ENCODE data around the gene SAXO2. TPM values are rescaled to one million over a fixed set of nuclear protein-coding genes. Genes with fewer than 3 reads are reported as not detected.
"Not testable (repeated sequence)": the region's sequence is repeated elsewhere in the genome, so short reads cannot be mapped to it uniquely, and the experiment has no call there.

Gene SAXO2
- total RNA-seq, 2 experiments from 2014 or later: 11.1 to 14.9 TPM

GRCh38 chr15:82231233-82231632 lies 31.4 kb upstream of the SAXO2 start:
- ChIA-PET CTCF (no interaction called here), POLR2A (no interaction called here)
- H3K27ac ChIP-seq (ENCODE audit: low read depth in 1 of 2, low read length in 2 of 2): no peak overlapping the region
- peaks cover 16% of the 10 kb centered on the region for H3K36me3 ChIP-seq (ENCODE audit: insufficient read depth, low read length)
- TF ChIP-seq CTCF (IDR thresholded peaks at IDR 0.05): no peak
- no peak overlapping the region for H3K27ac Mint-ChIP-seq
- no peaks in the 10 kb centered on the region for H3K9me3 Mint-ChIP-seq
- H3K27me3 ChIP-seq (ENCODE audit: control insufficient read depth in 1 of 2, insufficient read depth in 2 of 2, low read length in 2 of 2): no peaks in the 10 kb centered on the region
- peaks cover 78% of the 10 kb centered on the region for H3K36me3 Mint-ChIP-seq (ENCODE audit: low read depth)
- no peak for DNase-seq
- no peaks in the 10 kb centered on the region for H3K4me1 Mint-ChIP-seq (ENCODE audit: low read depth)
- no peaks in the 10 kb centered on the region for H3K4me1 ChIP-seq (ENCODE audit: insufficient read depth, low read length)
- ATAC-seq (ENCODE audit: poor library complexity): no peak
- H3K4me3 Mint-ChIP-seq: no peak overlapping the region
- H3K27me3 Mint-ChIP-seq: no peaks in the 10 kb centered on the region
- intact Hi-C loops (cut with DNase I, micrococcal nuclease): no loop called here
- no peak overlapping the region for H3K4me3 ChIP-seq (ENCODE audit: low read length)
- H3K9me3 ChIP-seq (ENCODE audit: control insufficient read depth in 1 of 2, insufficient read depth in 1 of 2, low read length in 2 of 2): no peaks in the 10 kb centered on the region

- no peak overlapping the region for H3K27ac ChIP-seq (ENCODE audit: low read depth in 1 of 2, low read length in 2 of 2)
- POLR2A ChIA-PET: no interaction called here
- intact Hi-C loops (cut with DNase I, micrococcal nuclease): no loop called here
- DNase-seq: no peak
- Mint-ChIP-seq H3K36me3 (ENCODE audit: low read depth) (peaks cover 78% of the 10 kb centered on the region), H3K4me3 (no peak overlapping the region), H3K9me3 (no peaks in the 10 kb centered on the region), H3K27ac (no peak overlapping the region), H3K27me3 (no peaks in the 10 kb centered on the region), H3K4me1 (ENCODE audit: low read depth) (no peaks in the 10 kb centered on the region)
- no peak for ATAC-seq (ENCODE audit: poor library complexity)
- no peaks in the 10 kb centered on the region for H3K27me3 ChIP-seq (ENCODE audit: control insufficient read depth in 1 of 2, insufficient read depth in 2 of 2, low read length in 2 of 2)
- H3K4me3 ChIP-seq (ENCODE audit: low read length): no peak overlapping the region
- H3K36me3 ChIP-seq (ENCODE audit: insufficient read depth, low read length): peaks cover 18% of the 10 kb centered on the region
- no peaks in the 10 kb centered on the region for H3K9me3 ChIP-seq (ENCODE audit: control insufficient read depth in 1 of 2, insufficient read depth in 1 of 2, low read length in 2 of 2)
- TF ChIP-seq CTCF (IDR thresholded peaks at IDR 0.05): no peak
- CTCF ChIA-PET: no interaction called here
- no peaks in the 10 kb centered on the region for H3K4me1 ChIP-seq (ENCODE audit: insufficient read depth, low read length)
Measured at GRCh38 chr15:82231842-82232241, 30.8 kb upstream of the SAXO2 start.

- H3K27ac Mint-ChIP-seq; H3K9me3 ChIP-seq (ENCODE audit: control insufficient read depth in 1 of 2, insufficient read depth in 1 of 2, low read length in 2 of 2); H3K4me3 Mint-ChIP-seq; H3K27ac ChIP-seq (ENCODE audit: low read depth in 1 of 2, low read length in 2 of 2); ATAC-seq (ENCODE audit: poor library complexity); DNase-seq; POLR2A ChIA-PET; intact Hi-C loops (cut with DNase I, micrococcal nuclease); H3K27me3 Mint-ChIP-seq; H3K4me3 ChIP-seq (ENCODE audit: low read length); H3K9me3 Mint-ChIP-seq; H3K27me3 ChIP-seq (ENCODE audit: control insufficient read depth in 1 of 2, insufficient read depth in 2 of 2, low read length in 2 of 2); H3K4me1 ChIP-seq (ENCODE audit: insufficient read depth, low read length); CTCF ChIA-PET; H3K4me1 Mint-ChIP-seq (ENCODE audit: low read depth): not testable (repeated sequence)
- H3K36me3 ChIP-seq (ENCODE audit: insufficient read depth, low read length): peaks cover 28% of the 10 kb centered on the region
- H3K36me3 Mint-ChIP-seq (ENCODE audit: low read depth): peaks cover 75% of the 10 kb centered on the region
Measured at GRCh38 chr15:82237944-82238534, 24.6 kb upstream of the SAXO2 start.

- no peaks in the 10 kb centered on the region for H3K27me3 ChIP-seq (ENCODE audit: control insufficient read depth in 1 of 2, insufficient read depth in 2 of 2, low read length in 2 of 2)
- no peak for TF ChIP-seq CTCF (IDR thresholded peaks at IDR 0.05)
- Mint-ChIP-seq H3K4me1 (ENCODE audit: low read depth) (peaks cover 6% of the 10 kb centered on the region), H3K36me3 (ENCODE audit: low read depth) (peaks cover 75% of the 10 kb centered on the region), H3K27me3 (no peaks in the 10 kb centered on the region), H3K9me3 (no peaks in the 10 kb centered on the region), H3K27ac (no peak overlapping the region), H3K4me3 (no peak overlapping the region)
- ATAC-seq (ENCODE audit: poor library complexity) (no peak), DNase-seq (no peak)
- no peak overlapping the region for H3K4me3 ChIP-seq (ENCODE audit: low read length)
- POLR2A ChIA-PET: no interaction called here
- H3K4me1 ChIP-seq (ENCODE audit: insufficient read depth, low read length): no peaks in the 10 kb centered on the region
- no peak overlapping the region for H3K27ac ChIP-seq (ENCODE audit: low read depth in 1 of 2, low read length in 2 of 2)
- CTCF ChIA-PET: no interaction called here
- H3K36me3 ChIP-seq (ENCODE audit: insufficient read depth, low read length): peaks cover 34% of the 10 kb centered on the region
- H3K9me3 ChIP-seq (ENCODE audit: control insufficient read depth in 1 of 2, insufficient read depth in 1 of 2, low read length in 2 of 2): no peaks in the 10 kb centered on the region
- intact Hi-C loops (cut with DNase I, micrococcal nuclease): no loop called here
Measured at GRCh38 chr15:82239685-82240391, 22.8 kb upstream of the SAXO2 start.

GRCh38 chr15:82241836-82242499 lies 20.6 kb upstream of the SAXO2 start:
- H3K27ac Mint-ChIP-seq; H3K4me1 ChIP-seq (ENCODE audit: insufficient read depth, low read length); H3K4me1 Mint-ChIP-seq (ENCODE audit: low read depth); H3K9me3 Mint-ChIP-seq; ATAC-seq (ENCODE audit: poor library complexity); H3K4me3 Mint-ChIP-seq; intact Hi-C loops (cut with DNase I, micrococcal nuclease); H3K27ac ChIP-seq (ENCODE audit: low read depth in 1 of 2, low read length in 2 of 2); H3K9me3 ChIP-seq (ENCODE audit: control insufficient read depth in 1 of 2, insufficient read depth in 1 of 2, low read length in 2 of 2); H3K27me3 Mint-ChIP-seq; H3K27me3 ChIP-seq (ENCODE audit: control insufficient read depth in 1 of 2, insufficient read depth in 2 of 2, low read length in 2 of 2); DNase-seq; H3K4me3 ChIP-seq (ENCODE audit: low read length); POLR2A ChIA-PET; CTCF ChIA-PET: not testable (repeated sequence)
- peaks cover 29% of the 10 kb centered on the region for H3K36me3 ChIP-seq (ENCODE audit: insufficient read depth, low read length)
- H3K36me3 Mint-ChIP-seq (ENCODE audit: low read depth): peaks cover 71% of the 10 kb centered on the region

All from CD4-positive, alpha-beta T cell (primary cell).